Fibroblast of lung (primary cell): ENCODE measurements around the gene SERINC5. TPM values are rescaled to one million over a fixed set of nuclear protein-coding genes. Genes with fewer than 3 reads are reported as not detected.

Experiments used
- DNase-seq, 2 donors: peaks; one replicate each; pipeline versions ENCODE4 v3.0.0 to v3.0.0-alpha.2; 2010; ENCODE audit warnings: low read depth in 2 of 2
- H2AFZ ChIP-seq: 2 replicates; pipeline ENCODE4 v1.5.1; 2012; ENCODE audit warnings: low read length, control low read depth, inconsistent platforms
- H3K27ac ChIP-seq: 2 replicates; pipeline ENCODE4 v1.5.1; 2011; ENCODE audit warnings: low read length, control low read depth; ENCODE audit not compliant: insufficient read depth
- H3K27me3 ChIP-seq: 2 replicates; pipeline ENCODE4 v1.5.1; 2011; ENCODE audit warnings: mild to moderate bottlenecking, low read length; ENCODE audit not compliant: control insufficient read depth, insufficient read depth
- H3K36me3 ChIP-seq: 2 replicates; pipeline ENCODE4 v1.5.1; 2011; ENCODE audit warnings: low read length; ENCODE audit not compliant: control insufficient read depth, insufficient read depth
- H3K4me1 ChIP-seq: 2 replicates; pipeline ENCODE4 v1.5.1; 2011; ENCODE audit warnings: low read length; ENCODE audit not compliant: control insufficient read depth, insufficient read depth; ENCODE audit errors: extremely low read depth
- H3K4me2 ChIP-seq: 2 replicates; pipeline ENCODE4 v1.5.1; 2011; ENCODE audit warnings: low read length, control low read depth; ENCODE audit not compliant: insufficient read depth; ENCODE audit errors: extremely low read depth
- H3K4me3 ChIP-seq, 4 experiments: fragments of 200-600 bp in 1 of 4; sonication (generic) in 1 of 4; replicated peaks in 1 of 4; 2 replicates each; pipeline ENCODE4 v1.5.1; 2011 to 2016; ENCODE audit warnings: low read length in 4 of 4, low read depth in 3 of 4, mild to moderate bottlenecking in 3 of 4, control low read depth in 2 of 4, inconsistent platforms in 1 of 4, mixed read lengths in 1 of 4; ENCODE audit not compliant: insufficient read depth in 1 of 4; ENCODE audit errors: control extremely low read depth in 1 of 4
- H3K79me2 ChIP-seq: 2 replicates; pipeline ENCODE4 v1.5.1; 2012; ENCODE audit warnings: mild to moderate bottlenecking, low read length, inconsistent platforms; ENCODE audit not compliant: control insufficient read depth, insufficient read depth
- H3K9ac ChIP-seq: 2 replicates; pipeline ENCODE4 v1.5.1; 2011; ENCODE audit warnings: mild to moderate bottlenecking, low read length, control low read depth; ENCODE audit not compliant: insufficient read depth
- H3K9me3 ChIP-seq: 2 replicates; pipeline ENCODE4 v1.5.1; 2012; ENCODE audit warnings: low read depth, low read length; ENCODE audit not compliant: control insufficient read depth, insufficient read depth
- H4K20me1 ChIP-seq: 2 replicates; pipeline ENCODE4 v1.5.1; 2011; ENCODE audit warnings: low read length; ENCODE audit not compliant: control insufficient read depth, insufficient read depth; ENCODE audit errors: extremely low read depth
- EZH2 ChIP-seq: IDR thresholded peaks from 2 replicates; pipeline ENCODE4 v1.5.1; 2012; ENCODE audit warnings: low read length, control low read depth, mild to moderate bottlenecking; ENCODE audit errors: missing control alignments
- polyA plus RNA-seq, 2 donors: library from polyadenylated mRNA; depleted of rRNA in 1 of 2; stranded (reverse) in 1 of 2; unstranded in 1 of 2; fragments of >200 nt; gene quantifications; 2 replicates each; pipeline ENCODE4 v1.2.1, GENCODE V29; 2011 to 2012; ENCODE audit warnings: missing spikeins in 1 of 2
- total RNA-seq: library from RNA; depleted of rRNA; stranded (reverse); fragments of >200 nt; gene quantifications from 2 replicates; pipeline ENCODE4 v1.2.1, GENCODE V29; 2014
- TF ChIP-seq, protein P1 (sequence below), 2 donors: IDR thresholded peaks in 1 of 2; conservative IDR thresholded peaks in 1 of 2; 1 replicate in 1 of 2; 2 replicates in 1 of 2; pipeline ENCODE4 v1.5.1; 2011 to 2012; ENCODE audit warnings: low read length in 2 of 2, control low read depth in 1 of 2, inconsistent platforms in 1 of 2, low read depth in 1 of 2, mild to moderate bottlenecking in 1 of 2

Gene SERINC5
- total and polyA plus RNA-seq, 2 donors (not counting 1 experiment from before 2014, with no cell fraction given): 9.5 to 10.9 TPM

DNA sequence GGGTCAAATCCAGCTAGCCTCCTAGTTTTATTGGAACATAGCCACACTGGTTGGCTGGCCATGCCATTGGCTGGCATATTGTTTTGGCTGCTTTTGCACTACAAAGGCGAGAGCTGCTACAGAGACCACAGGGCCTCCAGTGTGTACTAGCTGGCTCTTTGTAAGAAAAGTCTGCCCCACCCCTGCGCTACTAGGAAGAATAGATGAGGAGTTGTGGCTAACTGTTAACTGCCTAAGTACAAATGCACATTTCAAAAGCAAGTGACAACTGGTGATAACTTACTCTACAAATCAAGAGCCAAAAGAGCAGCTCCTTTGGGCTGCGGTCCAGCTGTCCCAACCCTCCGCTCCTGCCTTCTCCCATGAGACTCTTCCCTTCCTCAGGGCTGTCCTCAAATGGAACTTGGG, 63.9 kb downstream of the SERINC5 start:
- Histone ChIP-seq H3K4me2 (no peak overlapping the region), H3K79me2 (no peaks in the 10 kb centered on the region), H3K36me3 (no peaks in the 10 kb centered on the region), H3K9me3 (no peaks in the 10 kb centered on the region), H3K4me3 (no peak overlapping the region), H3K27me3 (no peaks in the 10 kb centered on the region), H3K9ac (no peak overlapping the region), H4K20me1 (no peaks in the 10 kb centered on the region), H2AFZ (no peak overlapping the region), H3K4me1 (peaks cover 7% of the 10 kb centered on the region), H3K27ac (no peak overlapping the region)
- TF ChIP-seq, protein P1, sequence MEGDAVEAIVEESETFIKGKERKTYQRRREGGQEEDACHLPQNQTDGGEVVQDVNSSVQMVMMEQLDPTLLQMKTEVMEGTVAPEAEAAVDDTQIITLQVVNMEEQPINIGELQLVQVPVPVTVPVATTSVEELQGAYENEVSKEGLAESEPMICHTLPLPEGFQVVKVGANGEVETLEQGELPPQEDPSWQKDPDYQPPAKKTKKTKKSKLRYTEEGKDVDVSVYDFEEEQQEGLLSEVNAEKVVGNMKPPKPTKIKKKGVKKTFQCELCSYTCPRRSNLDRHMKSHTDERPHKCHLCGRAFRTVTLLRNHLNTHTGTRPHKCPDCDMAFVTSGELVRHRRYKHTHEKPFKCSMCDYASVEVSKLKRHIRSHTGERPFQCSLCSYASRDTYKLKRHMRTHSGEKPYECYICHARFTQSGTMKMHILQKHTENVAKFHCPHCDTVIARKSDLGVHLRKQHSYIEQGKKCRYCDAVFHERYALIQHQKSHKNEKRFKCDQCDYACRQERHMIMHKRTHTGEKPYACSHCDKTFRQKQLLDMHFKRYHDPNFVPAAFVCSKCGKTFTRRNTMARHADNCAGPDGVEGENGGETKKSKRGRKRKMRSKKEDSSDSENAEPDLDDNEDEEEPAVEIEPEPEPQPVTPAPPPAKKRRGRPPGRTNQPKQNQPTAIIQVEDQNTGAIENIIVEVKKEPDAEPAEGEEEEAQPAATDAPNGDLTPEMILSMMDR (conservative IDR thresholded peaks at IDR 0.05 in 1 of 2, IDR thresholded peaks at IDR 0.05 in 1 of 2; ENCODE audit: low read depth in 1 of 2, low read length in 2 of 2): no peak
- TF ChIP-seq EZH2: no peak
- DNase-seq: peak in 1 of 2 donors; percentile 30

DNA sequence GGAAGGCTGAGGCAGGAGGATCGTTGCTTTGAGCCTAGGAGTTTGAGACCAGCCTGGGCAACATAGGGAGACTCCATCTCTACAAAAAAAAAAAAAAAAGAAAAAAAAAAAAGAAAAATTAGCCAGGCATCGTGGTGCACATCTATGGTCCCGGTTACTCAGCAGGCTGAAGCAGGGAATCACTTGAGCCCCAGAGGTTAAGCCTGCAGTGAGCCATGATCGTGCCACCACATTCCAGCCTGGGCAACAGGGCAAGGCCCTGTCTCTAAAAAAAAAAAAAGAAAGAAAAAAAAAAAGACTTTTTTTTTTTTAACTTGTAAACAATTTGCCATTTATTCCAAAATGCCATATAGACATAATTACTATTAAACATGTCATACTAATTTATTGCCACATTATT, 64.5 kb downstream of the SERINC5 start:
- no peak overlapping the region for H3K9ac ChIP-seq
- DNase-seq: no peak
- H3K79me2 ChIP-seq: no peaks in the 10 kb centered on the region
- H3K27me3 ChIP-seq: no peaks in the 10 kb centered on the region
- no peak overlapping the region for H3K4me3 ChIP-seq
- H2AFZ ChIP-seq: no peak overlapping the region
- H3K9me3 ChIP-seq: no peaks in the 10 kb centered on the region
- H3K4me2 ChIP-seq: no peak overlapping the region
- H3K4me1 ChIP-seq: peaks cover 7% of the 10 kb centered on the region
- no peaks in the 10 kb centered on the region for H3K36me3 ChIP-seq
- no peaks in the 10 kb centered on the region for H4K20me1 ChIP-seq
- no peak for TF ChIP-seq EZH2
- no peak overlapping the region for H3K27ac ChIP-seq

DNA sequence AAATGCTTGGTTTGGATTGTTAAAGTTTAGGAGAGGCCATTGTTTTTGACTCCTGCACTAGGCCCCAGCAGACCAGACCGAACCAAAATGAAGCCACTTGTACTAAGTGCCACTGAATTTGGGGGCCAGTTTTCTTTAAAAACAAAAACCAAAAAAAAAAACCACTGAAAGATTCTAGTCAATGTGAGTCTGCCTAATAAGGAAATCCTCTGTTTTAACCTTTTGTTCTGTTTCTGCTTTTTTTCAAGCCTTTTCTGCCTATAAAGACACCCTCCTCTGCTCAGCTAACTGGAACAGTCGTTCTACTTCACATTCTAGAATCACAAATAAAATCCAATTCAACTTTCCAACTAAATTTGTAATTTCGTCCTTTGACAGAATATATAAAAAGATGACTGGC, 64.9 kb downstream of the SERINC5 start:
- no peak overlapping the region for H3K9ac ChIP-seq
- H4K20me1 ChIP-seq: no peaks in the 10 kb centered on the region
- H3K4me3 ChIP-seq: no peak overlapping the region
- no peaks in the 10 kb centered on the region for H3K27me3 ChIP-seq
- H3K4me2 ChIP-seq: no peak overlapping the region
- no peak overlapping the region for H3K27ac ChIP-seq
- no peaks in the 10 kb centered on the region for H3K9me3 ChIP-seq
- no peaks in the 10 kb centered on the region for H3K79me2 ChIP-seq
- TF ChIP-seq, protein P1 (conservative IDR thresholded peaks at IDR 0.05 in 1 of 2, IDR thresholded peaks at IDR 0.05 in 1 of 2; ENCODE audit: low read depth in 1 of 2, low read length in 2 of 2): no peak
- no peak for TF ChIP-seq EZH2
- no peaks in the 10 kb centered on the region for H3K36me3 ChIP-seq
- no peak for DNase-seq
- H2AFZ ChIP-seq: no peak overlapping the region
- peaks cover 7% of the 10 kb centered on the region for H3K4me1 ChIP-seq
